ENCODE data around the gene GMDS. TPM values are rescaled to one million over a fixed set of nuclear protein-coding genes. Genes with fewer than 3 reads are reported as not detected.
A peak's percentile ranks its signal among the peaks of the same experiment; 100 is the strongest.
"Not testable (repeated sequence)": the region's sequence is repeated elsewhere in the genome, so short reads cannot be mapped to it uniquely, and the experiment has no call there.

The GMDS gene
- total and polyA plus RNA-seq, 2 donors (not counting 1 experiment from before 2014, with no cell fraction given), result 12.7 to 34.5 TPM

DNA sequence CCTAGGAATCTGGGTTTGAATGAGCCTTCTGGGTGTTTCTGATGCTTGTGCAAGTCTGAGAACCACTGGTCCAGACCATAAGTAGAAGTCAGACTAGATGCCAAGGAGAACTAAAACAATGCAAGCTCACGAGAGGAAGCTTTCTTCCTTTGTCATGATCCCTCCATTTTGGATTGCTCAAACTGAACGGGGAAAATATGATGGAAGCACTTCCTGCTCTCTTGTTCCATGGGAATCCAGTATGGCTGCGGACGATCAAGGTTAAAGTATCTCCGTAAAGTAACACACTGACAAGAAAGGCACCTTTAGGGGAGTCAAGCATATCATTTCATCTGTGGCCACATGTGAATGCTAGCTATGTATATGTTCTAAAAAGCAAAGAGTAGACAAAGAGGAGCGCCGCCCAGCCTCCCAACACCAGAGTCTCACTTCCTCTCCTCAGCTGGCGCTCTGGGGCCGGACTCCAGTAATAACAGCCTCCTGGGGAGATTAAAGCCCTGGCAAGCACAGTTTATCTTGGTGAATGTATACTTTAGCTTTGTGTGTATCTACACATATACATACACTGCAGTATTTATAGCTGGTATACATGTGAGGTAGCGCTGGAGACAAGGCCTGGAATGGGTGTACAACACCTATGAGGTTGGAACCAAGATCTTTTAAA, 547.6 kb downstream of the GMDS start:
- Histone ChIP-seq H3K4me3 (replicated peaks in 1 of 4; ENCODE audit: control extremely low read depth in 1 of 4, insufficient read depth in 1 of 4, low read depth in 3 of 4, low read length in 4 of 4) (no peak overlapping the region), H3K79me2 (ENCODE audit: control insufficient read depth, insufficient read depth, low read length) (no peaks in the 10 kb centered on the region), H3K4me2 (ENCODE audit: extremely low read depth, insufficient read depth, low read length) (no peak overlapping the region), H2AFZ (ENCODE audit: low read length) (no peak overlapping the region), H3K9me3 (ENCODE audit: control insufficient read depth, insufficient read depth, low read depth, low read length) (no peaks in the 10 kb centered on the region), H3K36me3 (ENCODE audit: control insufficient read depth, insufficient read depth, low read length) (no peaks in the 10 kb centered on the region), H3K9ac (ENCODE audit: insufficient read depth, low read length) (no peak overlapping the region), H3K27ac (ENCODE audit: insufficient read depth, low read length) (no peak overlapping the region), H3K27me3 (ENCODE audit: control insufficient read depth, insufficient read depth, low read length) (no peaks in the 10 kb centered on the region), H4K20me1 (ENCODE audit: control insufficient read depth, extremely low read depth, insufficient read depth, low read length) (no peaks in the 10 kb centered on the region), H3K4me1 (ENCODE audit: control insufficient read depth, extremely low read depth, insufficient read depth, low read length) (peaks cover 8% of the 10 kb centered on the region)
- no peak for DNase-seq (ENCODE audit: low read depth in 2 of 2)
- TF ChIP-seq, protein P1, sequence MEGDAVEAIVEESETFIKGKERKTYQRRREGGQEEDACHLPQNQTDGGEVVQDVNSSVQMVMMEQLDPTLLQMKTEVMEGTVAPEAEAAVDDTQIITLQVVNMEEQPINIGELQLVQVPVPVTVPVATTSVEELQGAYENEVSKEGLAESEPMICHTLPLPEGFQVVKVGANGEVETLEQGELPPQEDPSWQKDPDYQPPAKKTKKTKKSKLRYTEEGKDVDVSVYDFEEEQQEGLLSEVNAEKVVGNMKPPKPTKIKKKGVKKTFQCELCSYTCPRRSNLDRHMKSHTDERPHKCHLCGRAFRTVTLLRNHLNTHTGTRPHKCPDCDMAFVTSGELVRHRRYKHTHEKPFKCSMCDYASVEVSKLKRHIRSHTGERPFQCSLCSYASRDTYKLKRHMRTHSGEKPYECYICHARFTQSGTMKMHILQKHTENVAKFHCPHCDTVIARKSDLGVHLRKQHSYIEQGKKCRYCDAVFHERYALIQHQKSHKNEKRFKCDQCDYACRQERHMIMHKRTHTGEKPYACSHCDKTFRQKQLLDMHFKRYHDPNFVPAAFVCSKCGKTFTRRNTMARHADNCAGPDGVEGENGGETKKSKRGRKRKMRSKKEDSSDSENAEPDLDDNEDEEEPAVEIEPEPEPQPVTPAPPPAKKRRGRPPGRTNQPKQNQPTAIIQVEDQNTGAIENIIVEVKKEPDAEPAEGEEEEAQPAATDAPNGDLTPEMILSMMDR (conservative IDR thresholded peaks at IDR 0.05 in 1 of 2, IDR thresholded peaks at IDR 0.05 in 1 of 2; ENCODE audit: low read depth in 1 of 2, low read length in 2 of 2), result no peak
- TF ChIP-seq EZH2 (IDR thresholded peaks at IDR 0.05; ENCODE audit: low read length, missing control alignments), result no peak

- Histone ChIP-seq H2AFZ (ENCODE audit: low read length) (no peak overlapping the region), H3K9me3 (ENCODE audit: control insufficient read depth, insufficient read depth, low read depth, low read length) (no peaks in the 10 kb centered on the region)
- no peak for DNase-seq (ENCODE audit: low read depth in 2 of 2)
Observed at GRCh38 chr6:1696463-1696850, 548.9 kb downstream of the GMDS start.

DNA sequence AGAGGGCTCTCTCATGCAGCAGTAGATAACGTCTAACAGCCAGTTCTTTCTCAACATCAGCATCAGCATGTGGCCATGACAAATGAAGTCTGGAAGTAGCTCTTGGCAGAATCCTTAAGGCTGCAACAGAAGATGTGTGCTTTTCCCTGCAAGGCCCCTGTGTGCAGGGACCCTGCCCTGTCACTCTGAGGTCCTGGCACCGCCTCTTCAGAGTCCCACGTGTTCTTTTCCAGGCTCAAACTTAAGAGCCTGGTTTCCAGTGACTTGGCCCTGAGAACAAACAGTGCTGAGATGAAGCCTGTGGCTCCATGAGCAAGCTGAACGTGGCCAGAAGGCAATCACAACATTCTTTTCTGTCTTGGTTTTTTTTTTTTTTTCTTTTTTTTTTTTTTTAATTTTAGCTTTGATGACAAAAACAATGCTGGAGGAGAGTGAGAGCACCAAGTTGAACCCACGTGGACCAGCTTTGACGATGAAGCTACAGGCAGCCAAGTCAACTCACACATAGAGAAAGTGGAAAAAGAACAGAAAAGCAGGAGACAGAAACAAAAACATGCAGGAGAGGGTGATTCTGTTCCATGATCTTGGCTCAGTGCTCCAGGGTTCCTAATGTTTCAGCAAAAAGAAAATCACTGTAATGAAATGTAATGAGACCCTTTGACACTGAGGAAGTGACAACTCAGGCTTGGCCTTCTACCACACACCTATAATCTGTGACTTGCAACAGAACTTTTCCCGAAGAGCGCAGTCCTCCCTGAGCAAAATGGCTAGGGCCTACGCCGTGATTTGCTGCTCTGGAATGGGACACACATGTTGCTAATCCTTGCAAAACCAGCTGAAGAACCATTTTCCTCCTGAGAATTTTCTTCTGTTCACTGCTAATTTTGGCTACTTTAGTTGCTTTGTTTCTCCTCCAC, 549.6 kb downstream of the GMDS start:
- Histone ChIP-seq H3K27ac (ENCODE audit: insufficient read depth, low read length) (no peak overlapping the region), H3K27me3 (ENCODE audit: control insufficient read depth, insufficient read depth, low read length) (no peaks in the 10 kb centered on the region), H3K79me2 (ENCODE audit: control insufficient read depth, insufficient read depth, low read length) (no peaks in the 10 kb centered on the region), H2AFZ (ENCODE audit: low read length) (no peak overlapping the region), H3K4me2 (ENCODE audit: extremely low read depth, insufficient read depth, low read length) (no peak overlapping the region), H3K4me1 (ENCODE audit: control insufficient read depth, extremely low read depth, insufficient read depth, low read length) (no peaks in the 10 kb centered on the region), H4K20me1 (ENCODE audit: control insufficient read depth, extremely low read depth, insufficient read depth, low read length) (no peaks in the 10 kb centered on the region), H3K9ac (ENCODE audit: insufficient read depth, low read length) (no peak overlapping the region), H3K9me3 (ENCODE audit: control insufficient read depth, insufficient read depth, low read depth, low read length) (no peaks in the 10 kb centered on the region), H3K4me3 (replicated peaks in 1 of 4; ENCODE audit: control extremely low read depth in 1 of 4, insufficient read depth in 1 of 4, low read depth in 3 of 4, low read length in 4 of 4) (no peak overlapping the region), H3K36me3 (ENCODE audit: control insufficient read depth, insufficient read depth, low read length) (no peaks in the 10 kb centered on the region)
- peak in 1 of 2 donors; percentile 19 for DNase-seq (ENCODE audit: low read depth in 2 of 2)
- TF ChIP-seq, protein P1 (conservative IDR thresholded peaks at IDR 0.05 in 1 of 2, IDR thresholded peaks at IDR 0.05 in 1 of 2; ENCODE audit: low read depth in 1 of 2, low read length in 2 of 2), result no peak
- no peak for TF ChIP-seq EZH2 (IDR thresholded peaks at IDR 0.05; ENCODE audit: low read length, missing control alignments)

More at GRCh38 chr6:1696463-1696850, 548.9 kb downstream of the GMDS start:
- TF ChIP-seq, protein P1 (conservative IDR thresholded peaks at IDR 0.05 in 1 of 2, IDR thresholded peaks at IDR 0.05 in 1 of 2; ENCODE audit: low read depth in 1 of 2, low read length in 2 of 2), result no peak
- Histone ChIP-seq H4K20me1 (ENCODE audit: control insufficient read depth, extremely low read depth, insufficient read depth, low read length) (no peaks in the 10 kb centered on the region), H3K27me3 (ENCODE audit: control insufficient read depth, insufficient read depth, low read length) (no peaks in the 10 kb centered on the region), H3K79me2 (ENCODE audit: control insufficient read depth, insufficient read depth, low read length) (no peaks in the 10 kb centered on the region), H3K4me2 (ENCODE audit: extremely low read depth, insufficient read depth, low read length) (no peak overlapping the region), H3K4me1 (ENCODE audit: control insufficient read depth, extremely low read depth, insufficient read depth, low read length) (peaks cover 3% of the 10 kb centered on the region), H3K36me3 (ENCODE audit: control insufficient read depth, insufficient read depth, low read length) (no peaks in the 10 kb centered on the region), H3K9ac (ENCODE audit: insufficient read depth, low read length) (no peak overlapping the region), H3K27ac (ENCODE audit: insufficient read depth, low read length) (no peak overlapping the region), H3K4me3 (replicated peaks in 1 of 4; ENCODE audit: control extremely low read depth in 1 of 4, insufficient read depth in 1 of 4, low read depth in 3 of 4, low read length in 4 of 4) (no peak overlapping the region)

- H3K4me1 ChIP-seq (ENCODE audit: control insufficient read depth, extremely low read depth, insufficient read depth, low read length), result not testable (repeated sequence)
Observed at GRCh38 chr6:1691828-1692227, 553.6 kb downstream of the GMDS start.

More at GRCh38 chr6:1691828-1692227, 553.6 kb downstream of the GMDS start:
- not testable (repeated sequence) for H3K27ac ChIP-seq (ENCODE audit: insufficient read depth, low read length); H3K9ac ChIP-seq (ENCODE audit: insufficient read depth, low read length); H3K79me2 ChIP-seq (ENCODE audit: control insufficient read depth, insufficient read depth, low read length); DNase-seq (ENCODE audit: low read depth in 2 of 2); H4K20me1 ChIP-seq (ENCODE audit: control insufficient read depth, extremely low read depth, insufficient read depth, low read length); H2AFZ ChIP-seq (ENCODE audit: low read length); H3K36me3 ChIP-seq (ENCODE audit: control insufficient read depth, insufficient read depth, low read length); H3K4me2 ChIP-seq (ENCODE audit: extremely low read depth, insufficient read depth, low read length); H3K9me3 ChIP-seq (ENCODE audit: control insufficient read depth, insufficient read depth, low read depth, low read length); H3K4me3 ChIP-seq (replicated peaks in 1 of 4; ENCODE audit: control extremely low read depth in 1 of 4, insufficient read depth in 1 of 4, low read depth in 3 of 4, low read length in 4 of 4); H3K27me3 ChIP-seq (ENCODE audit: control insufficient read depth, insufficient read depth, low read length)

Measured in fibroblast of lung (primary cell).